HCT116 (cell line): ENCODE data around the gene GRM5. TPM values are rescaled to one million over a fixed set of nuclear protein-coding genes. Genes with fewer than 3 reads are reported as not detected.
"Not testable (repeated sequence)": the region's sequence is repeated elsewhere in the genome, so short reads cannot be mapped to it uniquely, and the experiment has no call there.

Source experiments
- ATAC-seq: fragments of 200-7000 bp; cut with Tn5 transposase; 2 replicates; pipeline ENCODE4 v1.9.1; 2020; ENCODE audit warnings: mild to moderate bottlenecking, moderate library complexity
- BruUV-seq: library from RNA; stranded (reverse); fragments of 400-500 nt; replicated peaks from 2 replicates; lab custom pipeline; 2021; lab: Mats Ljungman, UMichigan
- CTCF ChIA-PET: fragments of 300-600 bp; sonication (Branson Sonifier 250); formaldehyde crosslinking; loops from one replicate; lab custom pipeline; 2021; ENCODE audit warnings: antibody characterized with exemption; lab: Charles Lee
- POLR2A ChIA-PET: fragments of 300-600, 350-600 bp; sonication (Branson Sonifier 250); formaldehyde crosslinking; loops from one replicate; lab custom pipeline; 2021; ENCODE audit warnings: antibody characterized with exemption; lab: Charles Lee
- RAD21 ChIA-PET, 2 experiments: fragments of 300-600 bp; sonication (Branson Sonifier 250); formaldehyde crosslinking; loops; one replicate each; lab custom pipeline; 2023; ENCODE audit warnings: low total read pairs in 2 of 2; ENCODE audit not compliant: uncharacterized antibody in 2 of 2, unreplicated experiment in 2 of 2, low non-redundant PET in 1 of 2; lab: Charles Lee
- DNase-seq: peaks from one replicate; pipeline ENCODE4 v3.0.0-alpha.2; 2010; ENCODE audit warnings: low read depth, low spot score
- H2AFZ ChIP-seq: fragments of 200-600 bp; shearing (Covaris generic), sonication (generic); 2 replicates; pipeline ENCODE4 v1.6.1; 2017; ENCODE audit warnings: low read depth, mixed run types, mixed read lengths, antibody characterized with exemption, low read length; ENCODE audit not compliant: poor library complexity, severe bottlenecking
- H3K27ac ChIP-seq: 2 replicates; pipeline ENCODE4 v1.5.1; 2012; ENCODE audit warnings: low read depth, low read length
- H3K27me3 ChIP-seq: fragments of 200-600 bp; sonication (generic); 2 replicates; pipeline ENCODE4 v1.6.1; 2016; ENCODE audit warnings: mixed run types, low read length, mixed read lengths; ENCODE audit not compliant: insufficient read depth
- H3K36me3 ChIP-seq, 2 experiments: fragments of 200-500 bp in 1 of 2; fragments of 200-600 bp in 1 of 2; sonication (Bioruptor generic) in 1 of 2; sonication (generic) in 1 of 2; 2 replicates each; pipeline versions ENCODE4 v1.5.1 to v1.6.1; 2014 to 2016; ENCODE audit warnings: low read length in 2 of 2, inconsistent platforms in 1 of 2, mixed read lengths in 1 of 2, mixed run types in 1 of 2; ENCODE audit not compliant: insufficient read depth in 2 of 2, control insufficient read depth in 1 of 2
- H3K4me1 ChIP-seq, 2 experiments: fragments of 200-600 bp in 1 of 2; sonication (generic) in 1 of 2; 2 replicates each; pipeline versions ENCODE4 v1.5.1 to v1.6.1; 2012 to 2017; ENCODE audit warnings: low read length in 2 of 2, inconsistent platforms in 1 of 2, mild to moderate bottlenecking in 1 of 2, mixed read lengths in 1 of 2, mixed run types in 1 of 2, moderate library complexity in 1 of 2; ENCODE audit not compliant: insufficient read depth in 2 of 2, control insufficient read depth in 1 of 2
- H3K4me2 ChIP-seq: fragments of 200-600 bp; sonication (generic); 2 replicates; pipeline ENCODE4 v1.6.1; 2017; ENCODE audit warnings: mixed run types, low read length, mixed read lengths
- H3K4me3 ChIP-seq, 2 experiments: fragments of 200-600 bp in 1 of 2; sonication (generic) in 1 of 2; replicated peaks in 1 of 2; 2 replicates each; pipeline ENCODE4 v1.5.1; 2011 to 2016; ENCODE audit warnings: low read length in 2 of 2, control low read depth in 1 of 2, low read depth in 1 of 2, mild to moderate bottlenecking in 1 of 2, mixed read lengths in 1 of 2, mixed run types in 1 of 2
- H3K79me2 ChIP-seq: fragments of 200-600 bp; sonication (generic); 2 replicates; pipeline ENCODE4 v1.6.1; 2017; ENCODE audit warnings: mild to moderate bottlenecking, mixed run types, low read length, moderate library complexity, mixed read lengths; ENCODE audit not compliant: insufficient read depth
- H3K9ac ChIP-seq: fragments of 200-600 bp; sonication (generic); 2 replicates; pipeline ENCODE4 v1.6.1; 2016; ENCODE audit warnings: low read length, mixed read lengths
- H3K9me2 ChIP-seq: fragments of 200-600 bp; sonication (generic), shearing (Covaris generic); 2 replicates; pipeline ENCODE4 v1.6.1; 2017; ENCODE audit warnings: mixed run types, mild to moderate bottlenecking, moderate library complexity; ENCODE audit not compliant: insufficient read depth
- H3K9me3 ChIP-seq, 2 experiments: fragments of 200-500 bp in 1 of 2; fragments of 200-600 bp in 1 of 2; sonication (Bioruptor generic) in 1 of 2; sonication (generic) in 1 of 2; 2 replicates each; pipeline ENCODE4 v1.6.1; 2014 to 2017; ENCODE audit warnings: low read length in 2 of 2, mixed read lengths in 2 of 2, inconsistent platforms in 1 of 2, low read depth in 1 of 2, mild to moderate bottlenecking in 1 of 2, mixed run types in 1 of 2, moderate library complexity in 1 of 2; ENCODE audit not compliant: control insufficient read depth in 1 of 2, insufficient read depth in 1 of 2
- H4K20me1 ChIP-seq: fragments of 200-600 bp; sonication (generic), shearing (Covaris generic); 2 replicates; pipeline ENCODE4 v1.6.1; 2017; ENCODE audit warnings: mixed run types, mild to moderate bottlenecking, moderate library complexity; ENCODE audit not compliant: insufficient read depth
- CBX3 ChIP-seq: IDR thresholded peaks from 2 replicates; pipeline ENCODE4 v1.6.1; 2012; ENCODE audit warnings: low read depth
- ELF1 ChIP-seq: IDR thresholded peaks from 2 replicates; pipeline ENCODE4 v1.6.1; 2012; ENCODE audit warnings: low read depth, borderline replicate concordance
- EZH2 ChIP-seq: fragments of 200-600 bp; sonication (generic); IDR thresholded peaks from 2 replicates; pipeline ENCODE4 v1.6.1; 2017; ENCODE audit warnings: antibody characterized with exemption, mixed run types
- POLR2A ChIP-seq: IDR thresholded peaks from 2 replicates; pipeline ENCODE4 v1.7.0; 2011; ENCODE audit warnings: borderline replicate concordance; ENCODE audit not compliant: insufficient read depth, insufficient read length; ENCODE audit errors: extremely low read depth
- REST ChIP-seq: IDR thresholded peaks from 2 replicates; pipeline ENCODE4 v1.6.1; 2012; ENCODE audit warnings: low read depth
- SP1 ChIP-seq: IDR thresholded peaks from 2 replicates; pipeline ENCODE4 v1.6.1; 2012; ENCODE audit warnings: low read depth
- TCF7L2 ChIP-seq: IDR thresholded peaks from 2 replicates; pipeline ENCODE4 v1.7.0; 2011; ENCODE audit warnings: borderline replicate concordance, inconsistent platforms; ENCODE audit not compliant: insufficient read depth, insufficient read length; ENCODE audit errors: extremely low read depth
- ZFX ChIP-seq: fragments of 450-650 bp; IDR thresholded peaks from 2 replicates; pipeline ENCODE4 v1.6.1; 2017
- intact Hi-C: fragments of 100-400 bp; cut with micrococcal nuclease; formaldehyde crosslinking; loops from 2 replicates; pipeline ENCODE4 v1.10.0; 2022
- total RNA-seq: library from RNA; stranded (reverse); gene quantifications from one replicate; pipeline ENCODE4 v1.2.1, GENCODE V29; 2021; ENCODE audit not compliant: unreplicated experiment

GRM5 gene
- total RNA-seq, 1 experiment from 2014 or later = not detected

DNA sequence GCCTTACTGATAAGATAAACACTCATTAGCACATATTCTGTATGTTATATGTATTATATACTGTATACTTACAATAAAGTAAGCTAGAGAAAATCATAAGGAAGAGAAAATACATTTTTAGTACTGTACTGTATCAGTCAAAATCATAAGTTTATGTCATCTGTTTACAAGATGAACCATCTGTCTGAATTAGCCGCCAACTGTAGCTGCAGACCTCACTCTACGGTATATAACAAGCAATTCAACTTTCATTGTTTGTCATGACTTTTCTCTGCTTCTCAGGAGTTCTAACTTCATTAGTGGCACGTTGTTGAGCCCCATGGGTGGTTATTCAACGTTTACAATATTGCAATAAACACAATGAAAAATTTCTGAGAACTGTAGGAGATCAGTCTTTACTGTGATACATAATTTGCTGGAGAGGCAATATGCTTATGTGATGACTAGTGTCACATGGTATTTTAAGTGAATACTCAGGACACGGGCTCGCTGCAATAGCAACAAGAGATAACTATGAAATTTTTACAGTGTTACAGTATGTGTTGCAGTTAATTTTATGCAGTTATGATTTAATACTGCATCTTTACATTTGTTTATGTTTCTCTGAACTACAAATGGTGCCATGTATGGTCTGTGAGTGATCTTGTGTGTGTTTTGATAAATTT lies 596.1 kb downstream of the GRM5 start:
- no peak overlapping the region for H3K9ac ChIP-seq
- intact Hi-C loops = loop anchor here (1.0 kb wide), 1 partner anchor 24 kb away; no protein-coding TSS in a partner anchor
- ATAC-seq = no peak
- BruUV-seq = no TSS peak
- H3K9me3 ChIP-seq = no peaks in the 10 kb centered on the region
- H2AFZ ChIP-seq = no peak overlapping the region
- H4K20me1 ChIP-seq = no peaks in the 10 kb centered on the region
- ChIA-PET CTCF (no interaction called here), RAD21 (no interaction called here), POLR2A (no interaction called here)
- no peaks in the 10 kb centered on the region for H3K9me2 ChIP-seq
- no peak overlapping the region for H3K27ac ChIP-seq
- H3K4me2 ChIP-seq = no peak overlapping the region
- H3K27me3 ChIP-seq = no peaks in the 10 kb centered on the region
- no peaks in the 10 kb centered on the region for H3K36me3 ChIP-seq
- H3K4me3 ChIP-seq = no peak overlapping the region
- no peaks in the 10 kb centered on the region for H3K4me1 ChIP-seq
- no peaks in the 10 kb centered on the region for H3K79me2 ChIP-seq
- DNase-seq = no peak
- TF ChIP-seq SP1 = no peak
- TF ChIP-seq POLR2A = no peak
- TF ChIP-seq EZH2 = no peak

GRCh38 chr11:88464528-88464927 lies 601.3 kb downstream of the GRM5 start:
- no peak for ATAC-seq
- DNase-seq = no peak
- H3K9me2 ChIP-seq = no peaks in the 10 kb centered on the region
- H3K9me3 ChIP-seq = no peaks in the 10 kb centered on the region
- CTCF ChIA-PET = no interaction called here
- TF ChIP-seq REST (no peak), TCF7L2 (no peak), SP1 (no peak), ZFX (no peak), CBX3 (no peak), ELF1 (no peak)
- H3K4me3 ChIP-seq = no peak overlapping the region
- RAD21 ChIA-PET = no interaction called here
- POLR2A ChIA-PET = no interaction called here
- BruUV-seq = no TSS peak
- intact Hi-C loops = no loop called here
- H3K27ac ChIP-seq = no peak overlapping the region
- no peaks in the 10 kb centered on the region for H4K20me1 ChIP-seq
- H3K4me1 ChIP-seq = no peaks in the 10 kb centered on the region
- H3K36me3 ChIP-seq = no peaks in the 10 kb centered on the region
- no peak overlapping the region for H3K4me2 ChIP-seq
- H3K9ac ChIP-seq = no peak overlapping the region
- no peaks in the 10 kb centered on the region for H3K79me2 ChIP-seq
- no peaks in the 10 kb centered on the region for H3K27me3 ChIP-seq
- H2AFZ ChIP-seq = no peak overlapping the region

- BruUV-seq, POLR2A ChIA-PET, CTCF ChIA-PET, H3K27ac ChIP-seq, H3K9me3 ChIP-seq, intact Hi-C loops, H3K27me3 ChIP-seq, RAD21 ChIA-PET, H3K36me3 ChIP-seq, H3K4me3 ChIP-seq, H3K9me2 ChIP-seq, H4K20me1 ChIP-seq, DNase-seq, H3K79me2 ChIP-seq, H3K4me2 ChIP-seq, ATAC-seq, H3K4me1 ChIP-seq, H2AFZ ChIP-seq, H3K9ac ChIP-seq: not testable (repeated sequence)
Measured at GRCh38 chr11:88463301-88463700, 602.5 kb downstream of the GRM5 start.
